K562 (cell line): ENCODE results near the gene SCUBE2. TPM values are rescaled to one million over a fixed set of nuclear protein-coding genes. Genes with fewer than 3 reads are reported as not detected.

Experiments
- ATAC-seq: fragments of 200-7000 bp; cut with Tn5 transposase; 3 replicates; pipeline ENCODE4 v1.9.1; 2020; ENCODE audit warnings: moderate library complexity
- BruUV-seq: library from RNA; stranded (reverse); fragments of 400-500 nt; replicated peaks from 2 replicates; lab custom pipeline; 2021; lab: Mats Ljungman, UMichigan
- CTCF ChIA-PET: fragments of 300-600 bp; formaldehyde crosslinking; extraction: SDS; loops from one replicate; lab custom pipeline; 2021; ENCODE audit warnings: low intra/inter-chr PET ratio; lab: Yijun Ruan, JAX
- POLR2A ChIA-PET: fragments of 300-600, 350-650 bp; sonication (Branson Sonifier 250); formaldehyde crosslinking; extraction: SDS; loops from one replicate; lab custom pipeline; 2021; ENCODE audit warnings: antibody characterized with exemption, inconsistent platforms; lab: Yijun Ruan, JAX
- DNase-seq, 4 experiments: peaks; one replicate each; pipeline versions ENCODE4 v3.0.0 to v3.0.0-alpha.2; 2011 to 2018; ENCODE audit warnings: low spot score in 3 of 4, mixed read lengths in 3 of 4; ENCODE audit errors: extremely low read depth in 1 of 4
- FAIRE-seq: peaks from 2 replicates; lab custom pipeline; 2011; peaks lifted over from hg19 to GRCh38; lab: Jason Lieb, UNC
- H2AFZ ChIP-seq: 2 replicates; pipeline ENCODE4 v1.6.0; 2011; ENCODE audit warnings: low read depth, low read length, control low read depth, inconsistent platforms
- H3K27ac ChIP-seq: fragments of 200-600 bp; 3 replicates; pipeline ENCODE4 v1.8.0; 2011; ENCODE audit warnings: low read depth, mild to moderate bottlenecking, control low read depth, inconsistent platforms, low read length, moderate library complexity, mixed read lengths; ENCODE audit errors: extremely low read depth
- H3K27me3 ChIP-seq, 2 experiments: fragments of 300-600 bp in 1 of 2; 2 replicates in 1 of 2; 3 replicates in 1 of 2; pipeline versions ENCODE4 v1.6.0 to v1.8.0; 2011; ENCODE audit warnings: inconsistent platforms in 2 of 2, low read length in 2 of 2, mild to moderate bottlenecking in 1 of 2, mixed read lengths in 1 of 2, moderate library complexity in 1 of 2; ENCODE audit not compliant: control insufficient read depth in 2 of 2, insufficient read depth in 2 of 2
- H3K36me3 ChIP-seq: fragments of 300-600 bp; 3 replicates; pipeline ENCODE4 v1.8.0; 2011; ENCODE audit warnings: mild to moderate bottlenecking, low read length, inconsistent platforms; ENCODE audit not compliant: control insufficient read depth, insufficient read depth
- H3K4me1 ChIP-seq, 2 experiments: fragments of 200-600 bp in 1 of 2; replicated peaks in 1 of 2; 2 replicates in 1 of 2; 3 replicates in 1 of 2; pipeline versions ENCODE4 v1.5.1 to v1.8.0; 2011; ENCODE audit warnings: inconsistent platforms in 2 of 2, low read length in 2 of 2, mild to moderate bottlenecking in 1 of 2, mixed read lengths in 1 of 2, moderate library complexity in 1 of 2; ENCODE audit not compliant: control insufficient read depth in 2 of 2, insufficient read depth in 2 of 2
- H3K4me2 ChIP-seq: 2 replicates; pipeline ENCODE4 v1.6.1; 2011; ENCODE audit warnings: low read length, control low read depth, inconsistent platforms, mixed read lengths; ENCODE audit not compliant: insufficient read depth
- H3K4me3 ChIP-seq: fragments of 200-600 bp; sonication (generic), shearing (Covaris generic); 2 replicates; pipeline ENCODE4 v1.5.1; 2016; ENCODE audit warnings: control low read depth, inconsistent platforms
- H3K79me2 ChIP-seq: fragments of 200-600 bp; 3 replicates; pipeline ENCODE4 v1.8.0; 2011; ENCODE audit warnings: low read length, inconsistent platforms; ENCODE audit not compliant: control insufficient read depth, insufficient read depth
- H3K9ac ChIP-seq, 2 experiments: 2 replicates each; pipeline versions ENCODE4 v1.6.0 to v1.6.1; 2011; ENCODE audit warnings: low read depth in 2 of 2, low read length in 2 of 2, control low read depth in 1 of 2, inconsistent platforms in 1 of 2, mild to moderate bottlenecking in 1 of 2, mixed read lengths in 1 of 2; ENCODE audit not compliant: insufficient read depth in 1 of 2
- H3K9me1 ChIP-seq: one replicate; pipeline ENCODE4 v1.6.0; 2011; ENCODE audit warnings: inconsistent platforms, mild to moderate bottlenecking, low read length, moderate library complexity; ENCODE audit not compliant: control insufficient read depth, insufficient read depth
- H3K9me3 ChIP-seq: replicated peaks from 2 replicates; pipeline ENCODE4 v1.5.1; 2011; ENCODE audit warnings: low read depth, low read length, inconsistent platforms; ENCODE audit not compliant: control insufficient read depth, insufficient read depth
- H4K20me1 ChIP-seq: replicated peaks from 2 replicates; pipeline ENCODE4 v1.6.1; 2011; ENCODE audit warnings: low read length, inconsistent platforms, mixed read lengths; ENCODE audit not compliant: control insufficient read depth, insufficient read depth
- CBFA2T2 ChIP-seq: fragments of 450-650 bp; conservative IDR thresholded peaks from 2 replicates; pipeline ENCODE4 v1.6.1; 2017; ENCODE audit warnings: mild to moderate bottlenecking
- CEBPG ChIP-seq, 3 experiments: fragments of 200-800 bp in 1 of 3; sonication (Bioruptor generic) in 1 of 3; sonication (generic) in 1 of 3; formaldehyde crosslinking in 1 of 3; IDR thresholded peaks in 2 of 3; conservative IDR thresholded peaks in 1 of 3; 2 replicates each; pipeline versions ENCODE4 v1.6.1 to v1.8.0; 2016 to 2022; ENCODE audit warnings: missing compliant biosample characterization in 2 of 3, missing genetic modification characterization in 2 of 3, mild to moderate bottlenecking in 1 of 3, missing genetic modification reagents in 1 of 3
- ELF4 ChIP-seq: fragments of 450-650 bp; formaldehyde crosslinking; IDR thresholded peaks from 2 replicates; pipeline ENCODE4 v1.4.0; 2022; ENCODE audit warnings: missing genetic modification characterization
- SMAD2 ChIP-seq: fragments of 150-350 bp; IDR thresholded peaks from 2 replicates; pipeline ENCODE4 v1.6.1; 2014; ENCODE audit warnings: low read depth, mild to moderate bottlenecking, low read length
- TFAP4 ChIP-seq: sonication (generic); formaldehyde crosslinking; IDR thresholded peaks from 2 replicates; pipeline ENCODE4 v1.8.0; 2022; ENCODE audit warnings: missing genetic modification reagents, mild to moderate bottlenecking, moderate library complexity, borderline replicate concordance
- UBTF ChIP-seq, 2 experiments: IDR thresholded peaks; 2 replicates each; pipeline ENCODE4 v1.6.1; 2012; ENCODE audit warnings: improper control_type of control experiment in 2 of 2, low read depth in 2 of 2, low read length in 2 of 2, borderline replicate concordance in 1 of 2
- WGBS: fragments of 100-300 bp; shearing (Covaris generic); methylation state at CpG from one replicate; pipeline ENCODE4 v1.1.6; 2016; ENCODE audit warnings: low coverage, mixed read lengths; ENCODE audit not compliant: insufficient coverage; ENCODE audit errors: missing lambda C conversion rate; 5-methylcytosine and 5-hydroxymethylcytosine counted together
- in situ Hi-C: fragments of 300-500 bp; cut with MboI; formaldehyde crosslinking; loops from 4 replicates; pipeline ENCODE4 v1.15.0; 2018; ENCODE audit warnings: inconsistent platforms, mixed read lengths
- intact Hi-C: fragments of 100-400 bp; cut with micrococcal nuclease; formaldehyde crosslinking; loops from 2 replicates; pipeline ENCODE4 v1.14.2; 2022
- polyA plus RNA-seq, 8 experiments: library from polyadenylated mRNA; depleted of rRNA in 4 of 8; stranded (reverse) in 5 of 8; unstranded in 3 of 8; fragments of >200 nt; fragmentation: Nextera tagmentation in 2 of 8; fragmentation: Illumina TruSeq in 1 of 8; extraction: Ambion mirVana in 2 of 8; extraction: Trizol in 1 of 8; gene quantifications; 2 replicates each; pipeline versions ENCODE4 v1.2.1 to v1.2.3, GENCODE V29; 2011 to 2014; ENCODE audit warnings: inconsistent platforms in 1 of 8, missing spikeins in 1 of 8
- total RNA-seq, 7 experiments: library from RNA; depleted of rRNA in 6 of 7; stranded (reverse); fragments of >200 nt in 6 of 7; fragmentation: Illumina TruSeq in 2 of 7; extraction: Trizol in 2 of 7; gene quantifications; 2 replicates each; pipeline versions ENCODE4 v1.2.1 to v1.2.3, GENCODE V29; 2011 to 2021; ENCODE audit warnings: low replicate concordance in 1 of 7

Gene SCUBE2
- total and polyA plus RNA-seq, 9 of the 15 experiments (the other 6 are each of a cell fraction or from before 2014, with no cell fraction given): 0.06 to 0.40 (median 0.07) TPM; not detected in 6

GRCh38 chr11:9052316-9052715, 39.1 kb downstream of the SCUBE2 start:
- no TSS peak for BruUV-seq
- no peak overlapping the region for H3K4me3 ChIP-seq
- no peak for FAIRE-seq
- ChIA-PET POLR2A (no interaction called here), CTCF (no interaction called here)
- H4K20me1 ChIP-seq: no peaks in the 10 kb centered on the region
- H3K9me1 ChIP-seq: no peaks in the 10 kb centered on the region
- H3K27me3 ChIP-seq: peaks cover 24 to 46% of the 10 kb centered on the region in 2 experiments
- no peaks in the 10 kb centered on the region for H3K36me3 ChIP-seq
- H3K79me2 ChIP-seq: no peaks in the 10 kb centered on the region
- no peak for DNase-seq
- TF ChIP-seq ELF4 (CRISPR knock-in tag) (no peak), UBTF (IDR thresholded peaks at IDR 0.05; ENCODE audit: borderline replicate concordance in 1 of 2, low read depth in 2 of 2, low read length in 2 of 2) (no peak), CEBPG (CRISPR knock-in tag; IDR thresholded peaks at IDR 0.05) (no peak), CEBPG (tag; conservative IDR thresholded peaks at IDR 0.05 in 1 of 2, IDR thresholded peaks at IDR 0.05 in 1 of 2) (no peak), CBFA2T2 (no peak), TFAP4 (CRISPR knock-in tag) (no peak), SMAD2 (no peak)
- H3K9me3 ChIP-seq: no peaks in the 10 kb centered on the region
- H3K4me1 ChIP-seq: no peaks in the 10 kb centered on the region
- no peak overlapping the region for H2AFZ ChIP-seq
- in situ Hi-C loops: no loop called here
- no peak overlapping the region for H3K4me2 ChIP-seq
- no peak overlapping the region for H3K27ac ChIP-seq
- 17% methylated on average over 3 of the region's 3 CpGs for WGBS
- no peak overlapping the region for H3K9ac ChIP-seq
- intact Hi-C loops: no loop called here
- no peak for ATAC-seq
